ENCODE measurements around the gene GAPDH. TPM values are rescaled to one million over a fixed set of nuclear protein-coding genes. Genes with fewer than 3 reads are reported as not detected.
"Not testable (repeated sequence)": the region's sequence is repeated elsewhere in the genome, so short reads cannot be mapped to it uniquely, and the experiment has no call there.

GAPDH gene
- total RNA-seq, 4 donors from 2014 or later: 2,526 to 4,151 (median 3,597) TPM

- TF ChIP-seq, protein P1, sequence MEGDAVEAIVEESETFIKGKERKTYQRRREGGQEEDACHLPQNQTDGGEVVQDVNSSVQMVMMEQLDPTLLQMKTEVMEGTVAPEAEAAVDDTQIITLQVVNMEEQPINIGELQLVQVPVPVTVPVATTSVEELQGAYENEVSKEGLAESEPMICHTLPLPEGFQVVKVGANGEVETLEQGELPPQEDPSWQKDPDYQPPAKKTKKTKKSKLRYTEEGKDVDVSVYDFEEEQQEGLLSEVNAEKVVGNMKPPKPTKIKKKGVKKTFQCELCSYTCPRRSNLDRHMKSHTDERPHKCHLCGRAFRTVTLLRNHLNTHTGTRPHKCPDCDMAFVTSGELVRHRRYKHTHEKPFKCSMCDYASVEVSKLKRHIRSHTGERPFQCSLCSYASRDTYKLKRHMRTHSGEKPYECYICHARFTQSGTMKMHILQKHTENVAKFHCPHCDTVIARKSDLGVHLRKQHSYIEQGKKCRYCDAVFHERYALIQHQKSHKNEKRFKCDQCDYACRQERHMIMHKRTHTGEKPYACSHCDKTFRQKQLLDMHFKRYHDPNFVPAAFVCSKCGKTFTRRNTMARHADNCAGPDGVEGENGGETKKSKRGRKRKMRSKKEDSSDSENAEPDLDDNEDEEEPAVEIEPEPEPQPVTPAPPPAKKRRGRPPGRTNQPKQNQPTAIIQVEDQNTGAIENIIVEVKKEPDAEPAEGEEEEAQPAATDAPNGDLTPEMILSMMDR (IDR thresholded peaks at IDR 0.05): peak; percentile 29 to 52 (median 48)
- TF ChIP-seq POLR2A (IDR thresholded peaks at IDR 0.05): no peak
- Histone ChIP-seq H3K4me1 (peaks cover 44 to 77% (median 51%) of the 10 kb centered on the region in 3 donors), H3K27ac (peak overlapping the region; percentile 35 to 83 (median 78)), H3K9me3 (no peaks in the 10 kb centered on the region), H3K4me3 (peak overlapping the region; percentile 43 to 75 (median 62)), H3K27me3 (no peaks in the 10 kb centered on the region), H3K36me3 (peaks cover 5 to 52% (median 13%) of the 10 kb centered on the region in 3 donors)
- 33 to 39% methylated on average over 21 to 22 of the region's 22 CpGs for WGBS, 2 donors
- no peak for DNase-seq
- intact Hi-C loops (cut with DNase I): no loop called here
Measured at GRCh38 chr12:6554168-6555017, 20.1 kb downstream of the GAPDH start.

GRCh38 chr12:6555018-6555691 is 20.8 kb downstream of the GAPDH start:
- 35 to 50% methylated on average over 15 to 41 of the region's 61 CpGs for WGBS, 2 donors
- TF ChIP-seq, protein P1 (IDR thresholded peaks at IDR 0.05): no peak
- no peak for TF ChIP-seq POLR2A (IDR thresholded peaks at IDR 0.05)
- Histone ChIP-seq H3K9me3 (no peaks in the 10 kb centered on the region), H3K27me3 (no peaks in the 10 kb centered on the region), H3K4me1 (peaks cover 42 to 70% (median 44%) of the 10 kb centered on the region in 3 donors), H3K27ac (peak overlapping the region; percentile 35 to 83 (median 78)), H3K36me3 (peaks cover 13 to 52% (median 20%) of the 10 kb centered on the region in 3 donors), H3K4me3 (peak overlapping the region; percentile 43 to 75 (median 62))
- intact Hi-C loops (cut with DNase I): no loop called here
- DNase-seq: no peak

DNA sequence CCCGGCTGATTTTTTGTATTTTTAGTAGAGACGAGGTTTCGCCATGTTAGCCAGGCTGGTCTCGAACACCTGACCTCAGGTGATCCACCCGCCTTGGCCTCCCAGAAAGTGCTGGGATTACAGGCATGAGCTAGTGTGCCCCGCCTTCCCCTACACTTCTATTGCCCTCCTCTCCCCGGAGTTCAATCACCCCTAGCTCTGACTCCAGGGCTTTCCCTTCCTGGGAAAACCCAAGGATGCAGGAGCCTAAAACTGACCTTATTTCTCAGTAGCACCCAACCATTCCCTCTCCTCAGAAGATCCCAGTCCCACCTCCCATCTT is 22.1 kb downstream of the GAPDH start:
- WGBS, 2 donors: 80 to 84% methylated on average over 5 to 7 of the region's 7 CpGs
- intact Hi-C loops (cut with DNase I); DNase-seq; H3K27me3 ChIP-seq; H3K9me3 ChIP-seq: not testable (repeated sequence)
- H3K4me1 ChIP-seq: peaks cover 30 to 57% (median 34%) of the 10 kb centered on the region in 3 donors
- H3K4me3 ChIP-seq: peak overlapping the region in 3 of 4 donors; percentile 57 to 75 (median 68)
- peaks cover 24 to 59% (median 32%) of the 10 kb centered on the region in 3 donors for H3K36me3 ChIP-seq
- peak overlapping the region; percentile 35 to 83 (median 78) for H3K27ac ChIP-seq

DNA sequence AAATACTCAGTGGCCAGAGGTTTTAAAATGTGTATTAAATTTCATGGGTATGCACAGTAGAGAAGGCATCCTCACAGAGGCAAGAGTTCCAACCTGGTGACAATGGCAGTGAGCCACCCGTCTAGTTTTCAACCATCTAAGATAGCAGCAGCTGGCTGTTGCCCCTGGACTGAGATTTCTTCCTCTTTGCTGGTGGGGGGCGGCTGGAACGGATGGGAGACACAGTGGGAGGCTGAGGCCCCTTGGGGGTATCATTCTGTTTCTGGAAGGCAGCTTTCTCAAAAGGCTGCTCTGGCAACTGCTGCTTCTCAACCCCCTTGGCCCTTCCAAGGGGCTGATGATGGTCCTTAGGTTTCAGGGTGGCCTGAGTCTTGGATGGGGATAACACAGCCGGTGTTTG is 22.5 kb downstream of the GAPDH start:
- H3K4me3 ChIP-seq: no peak overlapping the region
- H3K4me1 ChIP-seq: peaks cover 26 to 53% (median 30%) of the 10 kb centered on the region in 3 donors
- no peaks in the 10 kb centered on the region for H3K27me3 ChIP-seq
- peaks cover 28 to 63% (median 36%) of the 10 kb centered on the region in 3 donors for H3K36me3 ChIP-seq
- no peaks in the 10 kb centered on the region for H3K9me3 ChIP-seq
- H3K27ac ChIP-seq: peak overlapping the region in 3 of 4 donors; percentile 75 to 83 (median 82)
- no peak for TF ChIP-seq POLR2A (IDR thresholded peaks at IDR 0.05)
- TF ChIP-seq, protein P1 (IDR thresholded peaks at IDR 0.05): no peak
- no peak for DNase-seq
- WGBS, 2 donors: 78 to 92% methylated on average over 3 of the region's 4 CpGs
- intact Hi-C loops (cut with DNase I): no loop called here

GRCh38 chr12:6558014-6558760 is 23.9 kb downstream of the GAPDH start:
- 61 to 64% methylated on average over 14 of the region's 14 CpGs for WGBS, 2 donors
- Histone ChIP-seq H3K36me3 (peaks cover 41 to 77% (median 44%) of the 10 kb centered on the region in 3 donors), H3K27ac (peak overlapping the region in 2 of 4 donors; percentile 35 to 55), H3K4me1 (peaks cover 12 to 40% (median 18%) of the 10 kb centered on the region in 3 donors)
- H3K9me3 ChIP-seq; H3K27me3 ChIP-seq; DNase-seq; H3K4me3 ChIP-seq; intact Hi-C loops (cut with DNase I): not testable (repeated sequence)
- TF ChIP-seq, protein P1 (IDR thresholded peaks at IDR 0.05): peak in 5 of 6 experiments; percentile 25 to 52 (median 32)
